Measurements from ENCODE around the gene ACOXL.

DNA sequence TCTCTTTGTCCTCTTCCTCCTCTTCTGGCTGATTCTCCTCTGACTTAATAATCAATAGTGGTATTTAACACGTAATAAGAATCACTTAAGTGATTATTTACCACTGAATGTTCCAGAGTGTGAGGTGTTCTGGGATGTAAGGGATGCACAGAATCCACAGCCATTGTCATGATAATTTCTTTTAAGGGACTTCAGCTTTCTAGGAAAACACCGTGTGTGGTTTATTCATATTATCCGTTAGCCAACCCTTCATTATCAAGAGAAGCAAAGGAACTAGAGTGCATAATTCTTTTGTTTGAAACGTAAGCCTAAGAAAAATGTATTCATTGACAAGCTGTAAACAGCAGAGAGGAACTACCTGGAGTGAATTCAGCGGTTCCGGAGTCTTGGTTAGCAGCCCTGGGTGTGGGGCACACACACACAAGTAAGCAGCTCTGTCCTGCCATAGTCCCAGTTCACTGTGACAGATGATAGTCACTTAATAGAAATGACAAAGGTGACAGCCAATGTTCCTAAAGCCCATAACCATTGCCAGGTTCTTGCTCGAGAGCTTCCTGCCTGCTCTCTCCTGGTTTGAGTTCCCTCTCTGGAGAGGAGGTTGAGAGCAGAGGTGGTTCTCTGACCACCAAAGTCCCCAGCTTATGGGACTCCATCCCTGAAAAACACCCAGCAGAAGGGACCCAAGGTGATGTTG lies 101.9 kb downstream of the ACOXL start:
- TF ChIP-seq POLR2A (IDR thresholded peaks at IDR 0.05) = no peak
- TF ChIP-seq, protein P1, sequence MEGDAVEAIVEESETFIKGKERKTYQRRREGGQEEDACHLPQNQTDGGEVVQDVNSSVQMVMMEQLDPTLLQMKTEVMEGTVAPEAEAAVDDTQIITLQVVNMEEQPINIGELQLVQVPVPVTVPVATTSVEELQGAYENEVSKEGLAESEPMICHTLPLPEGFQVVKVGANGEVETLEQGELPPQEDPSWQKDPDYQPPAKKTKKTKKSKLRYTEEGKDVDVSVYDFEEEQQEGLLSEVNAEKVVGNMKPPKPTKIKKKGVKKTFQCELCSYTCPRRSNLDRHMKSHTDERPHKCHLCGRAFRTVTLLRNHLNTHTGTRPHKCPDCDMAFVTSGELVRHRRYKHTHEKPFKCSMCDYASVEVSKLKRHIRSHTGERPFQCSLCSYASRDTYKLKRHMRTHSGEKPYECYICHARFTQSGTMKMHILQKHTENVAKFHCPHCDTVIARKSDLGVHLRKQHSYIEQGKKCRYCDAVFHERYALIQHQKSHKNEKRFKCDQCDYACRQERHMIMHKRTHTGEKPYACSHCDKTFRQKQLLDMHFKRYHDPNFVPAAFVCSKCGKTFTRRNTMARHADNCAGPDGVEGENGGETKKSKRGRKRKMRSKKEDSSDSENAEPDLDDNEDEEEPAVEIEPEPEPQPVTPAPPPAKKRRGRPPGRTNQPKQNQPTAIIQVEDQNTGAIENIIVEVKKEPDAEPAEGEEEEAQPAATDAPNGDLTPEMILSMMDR (IDR thresholded peaks at IDR 0.05) = no peak
